HuH-7 (cell line): Measurements from ENCODE around the gene ZSWIM1.
"Not testable (repeated sequence)": the region's sequence is repeated elsewhere in the genome, so short reads cannot be mapped to it uniquely, and the experiment has no call there.

Source experiments
- DNase-seq: peaks from one replicate; pipeline ENCODE4 v3.0.0; 2011; ENCODE audit warnings: low spot score

The ZSWIM1 gene

GRCh38 chr20:45857114-45857881, 23.7 kb upstream of the ZSWIM1 start, which contains the start of the genes ACOT8 and ZSWIM3:
TSS of gene ACOT8 (minus strand) at chr20:45857392. CDS start at chr20:45857315, 77 bp downstream.
TSS of gene ZSWIM3 (plus strand) at chr20:45857614. CDS start at chr20:45857826, 212 bp downstream.
- peak; percentile 100 for DNase-seq

- peak; percentile 64 for DNase-seq
Measured at GRCh38 chr20:45857882-45858216, 23.2 kb upstream of the ZSWIM1 start.

- DNase-seq, result no peak
Measured at GRCh38 chr20:45859916-45860315, 21.1 kb upstream of the ZSWIM1 start.

DNA sequence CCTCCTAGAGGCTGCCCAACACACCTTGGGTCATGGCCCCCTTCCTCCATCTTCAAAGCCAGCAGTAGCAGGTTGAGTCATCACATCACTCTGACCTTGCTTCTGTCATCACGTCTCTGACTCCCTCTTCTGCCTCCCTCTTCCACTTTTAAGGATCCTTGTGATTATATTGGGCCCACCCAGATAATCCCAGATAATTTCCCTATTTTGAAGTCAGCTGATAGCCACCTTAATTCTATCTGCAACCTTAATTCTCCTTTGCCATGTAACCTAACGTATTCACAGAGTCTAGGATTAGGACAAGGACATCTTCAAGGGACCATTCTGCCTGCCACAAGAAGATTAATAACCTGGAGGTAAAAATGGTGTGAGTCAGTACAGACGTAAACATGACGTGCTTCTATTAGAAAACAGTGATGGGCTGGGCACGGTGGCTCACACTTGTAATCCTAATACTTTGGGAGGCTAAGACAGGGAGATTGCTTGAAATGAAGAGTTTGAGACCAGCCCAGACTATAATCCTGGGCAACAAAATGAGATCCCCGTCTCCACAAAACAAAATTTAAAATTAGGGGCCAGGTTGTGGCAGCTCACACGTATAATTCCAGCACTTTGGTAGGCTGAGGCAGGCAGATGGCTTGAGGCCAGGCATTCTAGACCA, 20.3 kb upstream of the ZSWIM1 start:
- no peak for DNase-seq

GRCh38 chr20:45861221-45862075, 19.6 kb upstream of the ZSWIM1 start:
- DNase-seq, result no peak

DNA sequence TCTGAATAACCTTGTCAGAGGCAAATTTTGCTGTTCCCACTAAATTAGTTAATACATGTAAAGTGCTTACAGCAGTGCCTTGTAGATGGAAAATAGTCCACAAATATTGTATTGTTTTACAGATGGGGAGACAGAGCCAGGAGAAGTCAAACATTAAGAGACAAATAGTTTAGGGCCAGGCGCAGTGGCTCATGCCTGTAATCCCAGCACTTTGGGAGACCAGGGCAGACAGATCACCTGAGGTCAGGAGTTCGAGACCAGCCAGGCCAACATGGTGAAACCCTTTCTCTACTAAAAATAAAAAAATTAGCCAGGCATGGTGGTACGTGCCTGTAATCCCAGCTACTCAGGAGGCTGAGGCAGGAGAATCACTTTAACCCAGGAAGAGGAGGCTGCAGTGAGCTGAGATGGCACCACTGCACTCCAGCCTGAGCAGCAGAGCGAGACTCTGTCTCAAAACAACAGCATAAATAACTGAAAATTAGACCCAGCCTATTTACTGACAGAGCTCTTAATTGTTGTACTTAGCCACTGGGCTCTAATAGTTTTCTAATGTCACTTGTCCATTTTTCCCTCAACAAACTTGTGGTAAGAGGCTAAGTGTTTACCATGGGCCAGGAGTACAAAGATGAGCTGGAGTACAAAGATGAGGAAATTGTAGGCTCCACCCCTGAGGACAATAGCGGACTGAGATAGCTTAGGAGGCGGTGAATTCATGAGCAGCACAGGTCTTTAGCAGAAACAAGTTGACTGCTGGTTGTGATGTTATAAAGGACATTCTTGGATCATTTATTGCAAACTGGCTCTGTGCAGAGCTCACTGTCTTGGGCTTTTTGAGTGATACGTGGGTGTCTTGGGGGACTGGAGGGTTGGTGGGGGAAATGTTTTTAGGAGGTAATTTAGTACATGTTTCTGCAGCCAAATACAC, 17.2 kb upstream of the ZSWIM1 start:
- DNase-seq, result no peak

DNA sequence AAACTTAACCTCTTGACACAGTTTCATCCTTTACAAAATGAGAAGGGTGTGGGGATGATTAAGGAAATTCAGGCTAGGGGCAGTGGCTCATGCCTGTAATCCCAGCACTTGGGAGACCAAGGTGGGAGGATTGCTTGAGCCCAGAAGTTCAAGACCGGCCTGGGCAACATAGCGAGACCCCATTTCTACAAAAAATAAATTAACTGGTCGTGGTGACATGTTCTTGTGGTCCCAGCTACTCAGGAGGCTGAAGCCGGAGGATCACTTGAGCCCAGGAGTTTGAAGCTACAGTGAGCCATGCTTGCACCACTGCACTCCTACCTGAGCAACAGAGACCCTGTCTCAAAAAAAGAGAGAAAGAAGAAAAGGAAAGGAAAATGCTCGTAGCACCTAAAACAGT, 14.6 kb upstream of the ZSWIM1 start:
- DNase-seq, result no peak

- no peak for DNase-seq
Measured at GRCh38 chr20:45867136-45867818, 13.8 kb upstream of the ZSWIM1 start.

DNA sequence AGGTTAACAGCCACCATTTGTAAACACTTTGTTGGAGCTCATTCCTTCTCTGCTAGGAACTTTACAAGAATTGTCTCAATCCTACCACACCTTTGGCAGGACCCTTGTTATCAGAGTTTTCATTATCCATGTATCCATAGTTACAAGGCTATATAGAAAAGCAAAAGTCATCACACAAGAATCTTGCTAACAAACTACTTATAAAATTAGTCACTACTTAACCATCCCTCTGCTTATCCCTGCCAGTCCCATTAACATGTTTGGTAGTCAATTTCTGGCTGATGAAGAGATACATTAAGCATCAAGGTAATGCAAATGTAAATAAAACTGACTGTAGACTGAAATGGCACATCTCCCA, 13.2 kb upstream of the ZSWIM1 start:
- DNase-seq, result no peak

GRCh38 chr20:45872626-45873025, 8.4 kb upstream of the ZSWIM1 start:
- no peak for DNase-seq

DNA sequence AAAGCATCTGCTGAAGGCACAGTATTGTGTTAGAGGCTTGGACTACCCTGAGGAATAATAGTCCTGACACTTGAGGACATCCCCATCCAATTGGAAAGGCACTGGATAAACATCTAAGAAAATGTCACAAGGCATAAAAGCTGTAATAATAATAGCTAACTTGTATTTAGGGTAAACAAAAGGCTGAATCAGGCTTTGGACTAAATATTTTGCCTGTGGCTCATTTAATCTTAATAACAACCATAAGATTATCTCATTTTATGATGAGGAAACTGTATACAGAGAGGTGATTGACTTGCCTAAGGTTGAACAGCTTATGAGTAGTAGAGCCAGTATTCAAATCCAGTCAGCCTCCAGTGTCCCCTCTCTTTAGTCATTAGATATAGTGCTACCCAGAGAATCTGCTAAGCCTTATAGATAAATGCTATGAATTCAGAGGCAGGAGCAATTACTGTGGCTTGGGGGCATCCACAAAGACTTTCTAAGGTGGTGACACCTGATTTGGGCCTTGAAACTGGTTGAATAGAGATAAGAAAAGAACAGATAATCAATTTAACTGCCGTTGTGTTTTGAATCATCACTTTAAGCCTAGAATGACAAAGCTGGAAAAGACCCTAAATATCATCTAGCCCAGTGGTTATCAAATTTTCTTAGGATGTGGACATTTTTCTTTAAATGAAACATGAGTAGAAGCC, 7.5 kb upstream of the ZSWIM1 start:
- no peak for DNase-seq

DNA sequence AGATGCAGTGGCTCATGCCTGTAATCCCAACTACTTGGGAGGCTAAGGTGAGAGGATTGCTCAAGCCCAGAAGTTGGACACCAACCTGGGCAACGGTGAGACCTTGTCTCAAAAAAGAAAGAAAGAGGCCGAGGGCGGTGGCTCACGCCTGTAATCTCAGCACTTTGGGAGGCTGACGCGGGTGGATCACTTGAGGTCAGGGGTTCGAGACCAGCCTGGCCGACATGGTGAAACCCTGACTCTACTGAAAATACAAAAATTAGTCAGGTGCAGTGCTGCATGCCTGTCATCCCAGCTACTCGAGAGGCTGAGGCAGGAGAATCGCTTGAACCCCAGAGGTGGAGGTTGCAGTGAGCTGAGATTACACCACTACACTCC, 6.9 kb upstream of the ZSWIM1 start:
- not testable (repeated sequence) for DNase-seq

DNA sequence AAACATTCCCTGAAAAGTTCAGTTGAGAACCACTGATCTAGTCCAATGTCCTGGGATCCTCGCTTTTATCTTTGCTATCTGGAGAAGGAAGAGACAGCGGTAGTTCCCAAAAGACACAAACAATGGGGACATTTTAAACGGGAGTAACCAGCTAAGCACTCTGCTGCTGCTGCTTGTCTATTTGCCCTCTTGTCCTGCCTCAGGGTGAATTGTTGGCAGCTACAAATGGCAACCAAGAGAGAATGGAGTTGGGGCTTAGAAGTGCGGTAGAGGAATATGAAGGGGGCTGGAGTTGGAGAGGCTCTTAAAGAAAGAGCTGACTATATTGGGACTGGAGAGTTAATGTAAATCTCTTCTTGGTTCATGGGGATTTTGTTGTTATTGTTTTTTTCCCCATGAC, 6.5 kb upstream of the ZSWIM1 start:
- no peak for DNase-seq

DNA sequence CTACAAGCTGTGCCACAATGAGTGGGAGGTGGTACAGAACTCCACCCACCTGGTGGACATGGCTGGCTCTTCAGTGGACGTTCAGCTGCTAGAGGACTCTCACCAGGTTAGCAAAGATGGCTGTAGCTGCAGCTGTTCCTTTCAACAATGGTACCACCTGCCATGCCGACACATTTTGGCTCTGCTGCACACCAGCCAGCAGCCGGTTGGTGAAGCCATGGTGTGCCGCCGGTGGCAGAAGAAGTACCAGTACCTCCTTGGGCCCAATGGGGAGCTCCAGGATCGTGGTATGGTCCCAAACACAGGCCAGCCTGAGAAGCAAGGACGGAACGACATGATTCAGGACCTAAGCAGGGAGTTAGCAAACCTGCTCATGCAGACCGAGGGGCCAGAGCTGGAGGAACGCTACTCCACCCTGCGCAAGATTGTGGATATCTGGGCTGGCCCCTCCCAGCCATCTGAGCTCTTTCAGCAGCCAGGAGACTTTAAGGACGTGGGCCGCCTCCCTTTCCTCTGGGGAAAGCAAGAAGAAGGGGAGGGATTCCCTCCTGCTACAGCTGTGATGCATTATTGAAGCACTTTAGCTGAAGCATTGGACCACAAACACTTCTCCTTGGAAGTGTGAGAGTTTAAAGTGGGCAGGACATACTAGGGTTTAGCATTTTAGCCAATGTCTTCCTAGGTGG, 2.8 kb upstream of the ZSWIM1 start:
- DNase-seq, result no peak

GRCh38 chr20:45882469-45883099, 1.6 kb downstream of the ZSWIM1 start:
- DNase-seq, result no peak

DNA sequence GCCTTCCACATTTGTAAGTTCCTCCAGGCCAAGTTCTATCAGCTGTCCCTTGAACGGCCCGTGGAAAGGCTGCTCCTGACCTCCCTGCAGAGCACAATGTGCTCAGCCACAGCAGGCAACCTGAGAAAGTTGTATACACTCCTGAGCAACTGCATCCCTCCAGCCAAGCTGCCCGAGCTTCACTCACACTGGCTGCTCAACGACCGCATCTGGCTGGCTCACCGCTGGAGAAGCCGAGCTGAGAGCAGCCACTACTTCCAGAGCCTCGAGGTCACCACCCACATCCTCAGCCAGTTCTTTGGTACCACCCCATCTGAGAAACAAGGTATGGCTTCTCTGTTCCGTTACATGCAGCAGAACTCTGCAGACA, 2.1 kb downstream of the ZSWIM1 start:
- DNase-seq, result no peak

GRCh38 chr20:45886590-45887345, 5.7 kb downstream of the ZSWIM1 start:
- no peak for DNase-seq

DNA sequence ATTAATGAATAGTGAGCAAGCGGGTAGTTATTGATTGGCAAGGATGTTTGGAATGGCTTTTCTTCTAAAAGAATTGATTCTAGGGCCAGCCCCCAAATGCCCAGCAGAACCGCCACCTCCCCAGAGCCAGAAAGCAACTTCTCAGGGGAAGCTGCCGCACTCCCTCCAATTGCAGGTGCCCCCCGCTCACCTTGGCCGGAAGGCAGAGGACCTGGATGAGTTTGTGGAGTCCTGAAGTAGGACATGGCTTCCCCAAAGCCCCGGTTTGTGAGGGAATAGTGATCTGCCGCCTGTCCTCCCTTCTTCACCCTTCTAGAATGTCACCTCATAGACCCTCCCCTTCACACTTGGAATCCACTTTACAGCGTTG, 6.3 kb downstream of the ZSWIM1 start, which contains the start of gene SPATA25:
Gene SPATA25, minus strand, starts transcription at position 277 of the 370 bp plus-strand sequence. Its CDS starts 32 bp downstream, at position 245.
- no peak for DNase-seq

DNA sequence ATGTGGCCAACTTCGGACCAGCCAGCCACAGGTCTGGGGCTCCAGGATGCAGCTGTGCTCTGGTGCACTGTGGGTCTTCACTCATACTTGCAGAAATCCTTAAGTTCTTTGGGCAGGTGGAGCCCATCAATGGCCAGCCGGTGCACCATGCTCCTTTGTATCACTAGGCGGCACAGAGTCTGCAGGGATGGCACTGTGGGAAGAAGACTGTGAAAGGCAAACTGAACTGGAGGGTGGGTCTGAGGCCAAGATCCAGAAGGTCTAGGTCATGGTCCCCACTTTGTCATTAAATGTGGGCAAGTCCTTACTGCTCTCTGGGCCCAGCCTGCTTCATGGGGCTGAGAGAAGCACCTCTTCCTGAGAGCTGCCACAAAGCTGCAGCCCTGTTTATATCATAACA, 7.7 kb downstream of the ZSWIM1 start:
- DNase-seq, result no peak
